Kidney (tissue), 14 donors: ENCODE data around the gene BMP7. TPM values are rescaled to one million over a fixed set of nuclear protein-coding genes. Genes with fewer than 3 reads are reported as not detected.

Experiments
- DNase-seq, 5 donors: peaks; one replicate each; pipeline ENCODE4 v3.0.0-alpha.2; 2013 to 2020
- FAIRE-seq: peaks from 2 replicates; lab custom pipeline; 2012; peaks lifted over from hg19 to GRCh38; lab: Jason Lieb, UNC
- H3K27ac ChIP-seq, 2 donors: one replicate each; pipeline ENCODE4 v1.7.0; 2013; ENCODE audit warnings: low read depth in 2 of 2, low read length in 2 of 2, inconsistent platforms in 1 of 2
- H3K27me3 ChIP-seq: one replicate; pipeline ENCODE4 v1.7.1; 2013; ENCODE audit warnings: low read length, inconsistent platforms; ENCODE audit not compliant: control insufficient read depth, insufficient read depth
- H3K36me3 ChIP-seq, 3 donors: one replicate each; pipeline versions ENCODE4 v1.7.0 to v1.7.1; 2013; ENCODE audit warnings: low read length in 3 of 3, control low read depth in 1 of 3, inconsistent platforms in 1 of 3; ENCODE audit not compliant: insufficient read depth in 3 of 3, control insufficient read depth in 2 of 3
- H3K4me1 ChIP-seq, 3 donors: one replicate each; pipeline versions ENCODE4 v1.7.0 to v1.7.1; 2013; ENCODE audit warnings: low read length in 3 of 3, inconsistent platforms in 1 of 3, low read depth in 1 of 3; ENCODE audit not compliant: control insufficient read depth in 2 of 3, insufficient read depth in 2 of 3
- H3K4me3 ChIP-seq, 3 donors: one replicate each; pipeline versions ENCODE4 v1.7.0 to v1.8.1; 2013; ENCODE audit warnings: low read length in 3 of 3, control low read depth in 1 of 3, inconsistent platforms in 1 of 3
- H3K9ac ChIP-seq, 3 donors: one replicate each; pipeline versions ENCODE4 v1.7.0 to v1.7.1; 2013; ENCODE audit warnings: low read length in 3 of 3, control low read depth in 1 of 3, inconsistent platforms in 1 of 3
- H3K9me3 ChIP-seq, 3 donors: one replicate each; pipeline versions ENCODE4 v1.7.0 to v1.7.1; 2013; ENCODE audit warnings: low read length in 3 of 3, control low read depth in 1 of 3, inconsistent platforms in 1 of 3; ENCODE audit not compliant: control insufficient read depth in 2 of 3, insufficient read depth in 1 of 3
- intact Hi-C: fragments of 100-400 bp; cut with DNase I; formaldehyde crosslinking; loops from one replicate; pipeline ENCODE4 v1.11.1; 2022
- polyA plus RNA-seq: library from polyadenylated mRNA; stranded (reverse); fragments of 350-450 nt; fragmentation: Illumina TruSeq; extraction: RNeasy Lipid Tissue Mini Kit (QIAGEN cat#74804); gene quantifications from one replicate; pipeline ENCODE4 v1.2.3, GENCODE V29; 2014; ENCODE audit warnings: low read depth, low replicate concordance; ENCODE audit not compliant: insufficient read depth
- total RNA-seq: library from RNA; stranded (reverse); fragmentation: NEBNext Ultra II Directional; extraction: Animal tissue kit (Norgen Biotek cat#: 25700); gene quantifications from one replicate; pipeline ENCODE4 v1.2.1, GENCODE V29; 2021
- TF ChIP-seq, protein P1 (sequence below): IDR thresholded peaks from 3 replicates; pipeline ENCODE4 v1.5.1; 2012; ENCODE audit warnings: mild to moderate bottlenecking, moderate library complexity, borderline replicate concordance; ENCODE audit not compliant: insufficient read depth; ENCODE audit errors: extremely low read depth
- donor health status: control.
- donor health status: control.
- donor health status: control.
- donor health status: control.
- donor health status: control.
- donor health status: DM: yes; HTN: yes; CAD: no.
- donor health status: Normal renal cell carcinoma (clear cell type).

The BMP7 gene
- total and polyA plus RNA-seq, 2 donors from 2014 or later: 1.6 to 11.3 TPM

DNA sequence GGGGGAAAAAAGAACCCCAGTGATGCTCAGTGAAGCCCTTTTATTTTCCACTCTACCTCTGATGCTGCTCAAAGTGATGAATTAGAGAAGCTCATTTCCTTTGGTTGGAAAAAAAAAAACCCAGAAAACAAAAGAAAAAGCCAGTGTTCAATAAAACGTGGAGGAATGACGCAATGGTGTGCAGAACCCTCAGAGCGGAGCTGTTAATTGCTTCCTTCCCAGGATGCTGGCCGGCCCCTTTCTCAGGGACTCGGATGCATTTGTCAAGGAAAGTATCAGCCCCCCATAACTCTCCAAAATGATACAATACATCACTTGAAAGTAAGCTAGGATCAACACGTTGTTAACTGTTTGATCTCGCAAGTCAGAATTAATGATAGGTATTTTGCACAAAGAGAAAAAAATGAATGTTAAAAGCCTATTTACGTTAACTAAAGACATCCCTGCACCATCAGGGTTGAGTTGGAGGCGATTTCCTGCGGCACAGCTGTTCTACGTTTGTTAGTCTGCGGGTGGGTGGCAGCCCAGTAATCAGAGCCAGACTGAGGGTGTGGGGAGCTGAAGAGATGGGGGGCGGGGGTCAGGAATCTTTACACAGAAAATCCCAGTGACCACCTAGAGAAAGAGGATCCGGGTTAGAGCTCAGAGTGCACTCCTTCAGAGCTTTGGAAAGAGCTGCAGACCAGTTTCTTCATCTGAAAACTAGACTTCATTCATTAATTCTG lies 132.4 kb downstream of the BMP7 start:
- H3K4me3 ChIP-seq: no peak overlapping the region
- peak in 3 of 5 donors; percentile 38 to 78 (median 71) for DNase-seq
- TF ChIP-seq, protein P1, sequence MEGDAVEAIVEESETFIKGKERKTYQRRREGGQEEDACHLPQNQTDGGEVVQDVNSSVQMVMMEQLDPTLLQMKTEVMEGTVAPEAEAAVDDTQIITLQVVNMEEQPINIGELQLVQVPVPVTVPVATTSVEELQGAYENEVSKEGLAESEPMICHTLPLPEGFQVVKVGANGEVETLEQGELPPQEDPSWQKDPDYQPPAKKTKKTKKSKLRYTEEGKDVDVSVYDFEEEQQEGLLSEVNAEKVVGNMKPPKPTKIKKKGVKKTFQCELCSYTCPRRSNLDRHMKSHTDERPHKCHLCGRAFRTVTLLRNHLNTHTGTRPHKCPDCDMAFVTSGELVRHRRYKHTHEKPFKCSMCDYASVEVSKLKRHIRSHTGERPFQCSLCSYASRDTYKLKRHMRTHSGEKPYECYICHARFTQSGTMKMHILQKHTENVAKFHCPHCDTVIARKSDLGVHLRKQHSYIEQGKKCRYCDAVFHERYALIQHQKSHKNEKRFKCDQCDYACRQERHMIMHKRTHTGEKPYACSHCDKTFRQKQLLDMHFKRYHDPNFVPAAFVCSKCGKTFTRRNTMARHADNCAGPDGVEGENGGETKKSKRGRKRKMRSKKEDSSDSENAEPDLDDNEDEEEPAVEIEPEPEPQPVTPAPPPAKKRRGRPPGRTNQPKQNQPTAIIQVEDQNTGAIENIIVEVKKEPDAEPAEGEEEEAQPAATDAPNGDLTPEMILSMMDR: no peak
- no peak overlapping the region for H3K27ac ChIP-seq
- intact Hi-C loops: no loop called here
- FAIRE-seq: no peak
- no peaks in the 10 kb centered on the region for H3K4me1 ChIP-seq
- H3K9ac ChIP-seq: no peak overlapping the region
- H3K27me3 ChIP-seq: no peaks in the 10 kb centered on the region
- H3K9me3 ChIP-seq: no peaks in the 10 kb centered on the region
- H3K36me3 ChIP-seq: no peaks in the 10 kb centered on the region

DNA sequence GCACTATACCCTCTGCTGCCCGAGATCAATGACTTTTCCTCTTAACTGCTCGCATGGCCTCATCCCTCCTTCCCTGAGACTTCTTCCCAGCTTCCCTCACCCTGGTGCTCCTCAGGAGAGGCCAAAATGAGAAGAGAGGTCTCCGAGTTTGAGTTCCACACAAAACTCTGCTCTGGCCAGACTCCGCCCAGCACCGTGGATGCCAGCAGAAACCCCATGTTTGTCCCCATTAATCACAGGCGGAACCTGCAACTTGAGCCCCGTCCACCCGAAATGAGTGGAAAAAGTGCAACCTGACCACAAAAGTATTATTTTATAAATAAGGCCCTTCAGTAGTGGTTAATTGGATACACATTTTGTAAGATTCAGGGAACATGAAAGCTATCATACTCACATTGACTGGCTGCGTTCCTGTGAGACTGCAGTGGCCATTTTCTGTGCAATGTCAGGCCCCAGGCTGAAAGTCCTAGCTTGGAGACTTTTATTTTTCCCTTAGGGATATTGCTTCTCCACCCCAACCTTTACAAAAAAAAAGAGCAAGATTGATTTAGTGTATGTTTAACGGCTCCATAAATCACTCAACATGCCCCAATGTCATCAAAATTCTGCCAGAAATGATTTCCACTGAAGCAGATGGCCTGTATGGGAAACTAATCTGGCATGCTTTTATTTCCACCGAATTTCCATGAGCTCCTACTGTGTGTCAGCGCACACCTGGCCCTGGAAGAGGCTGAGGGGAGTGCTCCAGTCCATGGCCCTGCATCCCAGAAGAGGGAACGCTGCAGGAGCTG lies 134.6 kb downstream of the BMP7 start:
- intact Hi-C loops: no loop called here
- FAIRE-seq (no peak), DNase-seq (no peak)
- Histone ChIP-seq H3K9ac (no peak overlapping the region), H3K4me3 (no peak overlapping the region), H3K9me3 (no peaks in the 10 kb centered on the region), H3K36me3 (no peaks in the 10 kb centered on the region), H3K27me3 (no peaks in the 10 kb centered on the region), H3K27ac (no peak overlapping the region), H3K4me1 (no peaks in the 10 kb centered on the region)
- TF ChIP-seq, protein P1: no peak

DNA sequence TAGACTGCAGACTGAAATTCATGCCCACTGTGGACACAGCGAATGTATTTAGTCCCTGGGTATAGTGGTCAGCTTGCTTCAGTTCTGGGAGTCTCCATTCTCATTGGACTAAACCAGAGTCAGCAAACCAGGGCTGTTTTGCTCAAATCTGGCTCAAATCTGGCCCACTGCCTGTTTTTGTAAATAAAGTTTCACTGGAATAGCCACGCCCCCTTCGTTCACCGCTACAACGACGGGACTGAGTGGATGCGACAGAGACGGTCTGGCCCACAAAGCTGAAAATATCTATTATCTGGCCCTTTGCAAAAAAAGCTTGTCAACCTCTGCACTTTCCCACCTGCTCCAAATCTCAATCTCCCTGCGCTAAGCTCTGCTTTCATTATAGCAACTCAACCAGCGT lies 135.4 kb downstream of the BMP7 start:
- Histone ChIP-seq H3K9ac (no peak overlapping the region), H3K4me1 (no peaks in the 10 kb centered on the region), H3K27ac (no peak overlapping the region), H3K4me3 (no peak overlapping the region), H3K36me3 (no peaks in the 10 kb centered on the region), H3K27me3 (no peaks in the 10 kb centered on the region), H3K9me3 (no peaks in the 10 kb centered on the region)
- FAIRE-seq (no peak), DNase-seq (no peak)
- TF ChIP-seq, protein P1: no peak
- intact Hi-C loops: no loop called here
